IMR-90 (cell line): Measurements from ENCODE around the gene GALNT7. TPM values are rescaled to one million over a fixed set of nuclear protein-coding genes. Genes with fewer than 3 reads are reported as not detected.
A peak's percentile ranks its signal among the peaks of the same experiment; 100 is the strongest.

Experiments used
- ATAC-seq: fragments of 200-7000 bp; cut with Tn5 transposase; 2 replicates; pipeline ENCODE4 v1.9.1; 2020; ENCODE audit warnings: low read depth, mild to moderate bottlenecking, moderate library complexity
- BruUV-seq: library from RNA; stranded (reverse); fragments of 400-500 nt; replicated peaks from 2 replicates; lab custom pipeline; 2021; lab: Mats Ljungman, UMichigan
- CTCF ChIA-PET: fragments of 300-600 bp; formaldehyde crosslinking; extraction: SDS; loops from one replicate; lab custom pipeline; 2021; ENCODE audit warnings: antibody characterized with exemption; lab: Yijun Ruan, JAX
- POLR2A ChIA-PET: fragments of 300-600 bp; sonication (Branson Sonifier 250); formaldehyde crosslinking; loops from one replicate; lab custom pipeline; 2022; ENCODE audit warnings: antibody characterized with exemption; ENCODE audit not compliant: unreplicated experiment; lab: Charles Lee
- DNase-seq: peaks from one replicate; pipeline ENCODE4 v3.0.0; 2013
- H2AFZ ChIP-seq: replicated peaks from 2 replicates; pipeline ENCODE3; 2013; ENCODE audit warnings: low read length, mild to moderate bottlenecking; ENCODE audit not compliant: poor library complexity
- H2AK5ac ChIP-seq: 2 replicates; pipeline ENCODE4 v1.6.1; 2013; ENCODE audit warnings: low read depth, low read length, inconsistent platforms
- H2AK9ac ChIP-seq: replicated peaks from 2 replicates; pipeline ENCODE3; 2013; ENCODE audit warnings: mild to moderate bottlenecking, low read depth, low read length, moderate library complexity; ENCODE audit not compliant: poor library complexity
- H2BK120ac ChIP-seq: 2 replicates; pipeline ENCODE4 v1.6.1; 2013; ENCODE audit warnings: low read depth, low read length, inconsistent platforms
- H2BK15ac ChIP-seq: 3 replicates; pipeline ENCODE4 v1.6.1; 2013; ENCODE audit warnings: low read depth, low read length, inconsistent platforms
- H2BK20ac ChIP-seq: 2 replicates; pipeline ENCODE4 v1.6.1; 2013; ENCODE audit warnings: low read depth, mild to moderate bottlenecking, inconsistent platforms, low read length, moderate library complexity
- H2BK5ac ChIP-seq: 2 replicates; pipeline ENCODE4 v1.6.1; 2013; ENCODE audit warnings: mild to moderate bottlenecking, low read depth, low read length, inconsistent platforms; ENCODE audit not compliant: poor library complexity, severe bottlenecking
- H3K14ac ChIP-seq: replicated peaks from 2 replicates; pipeline ENCODE4 v1.6.1; 2013; ENCODE audit warnings: low read depth, low read length, inconsistent platforms
- H3K18ac ChIP-seq: 2 replicates; pipeline ENCODE4 v1.6.1; 2013; ENCODE audit warnings: low read depth, low read length, control low read depth
- H3K23ac ChIP-seq: 2 replicates; pipeline ENCODE4 v1.6.1; 2013; ENCODE audit warnings: low read depth, low read length, inconsistent platforms
- H3K27ac ChIP-seq: 2 replicates; pipeline ENCODE4 v1.5.1; 2013; ENCODE audit warnings: mild to moderate bottlenecking, control low read depth, low read length; ENCODE audit not compliant: insufficient read depth
- H3K27me3 ChIP-seq: 2 replicates; pipeline ENCODE4 v1.6.1; 2013; ENCODE audit warnings: low read length; ENCODE audit not compliant: control insufficient read depth, insufficient read depth
- H3K36me3 ChIP-seq: 2 replicates; pipeline ENCODE4 v1.6.1; 2013; ENCODE audit warnings: low read length, mixed read lengths; ENCODE audit not compliant: control insufficient read depth, insufficient read depth
- H3K4ac ChIP-seq: 2 replicates; pipeline ENCODE4 v1.6.1; 2013; ENCODE audit warnings: low read depth, low read length, inconsistent platforms
- H3K4me1 ChIP-seq: 2 replicates; pipeline ENCODE4 v1.6.1; 2013; ENCODE audit warnings: low read length, mixed read lengths; ENCODE audit not compliant: control insufficient read depth, insufficient read depth
- H3K4me2 ChIP-seq: 2 replicates; pipeline ENCODE4 v1.6.1; 2013; ENCODE audit warnings: low read depth, mild to moderate bottlenecking, control low read depth, low read length, moderate library complexity
- H3K4me3 ChIP-seq: 2 replicates; pipeline ENCODE4 v1.5.1; 2013; ENCODE audit warnings: low read depth, mild to moderate bottlenecking, control low read depth, low read length, moderate library complexity; ENCODE audit not compliant: insufficient read depth
- H3K56ac ChIP-seq: 2 replicates; pipeline ENCODE4 v1.6.1; 2013; ENCODE audit warnings: low read length, inconsistent platforms; ENCODE audit not compliant: insufficient read depth; ENCODE audit errors: extremely low read depth
- H3K79me1 ChIP-seq, 2 experiments: 2 replicates each; pipeline ENCODE4 v1.6.1; 2013; ENCODE audit warnings: low read length in 2 of 2, inconsistent platforms in 1 of 2, low read depth in 1 of 2
- H3K9ac ChIP-seq: 2 replicates; pipeline ENCODE4 v1.6.1; 2013; ENCODE audit warnings: low read depth, low read length, control low read depth
- H3K9me1 ChIP-seq: 2 replicates; pipeline ENCODE4 v1.6.1; 2013; ENCODE audit warnings: low read length, inconsistent platforms; ENCODE audit not compliant: insufficient read depth
- H3K9me3 ChIP-seq: 2 replicates; pipeline ENCODE4 v1.6.1; 2013; ENCODE audit warnings: low read length; ENCODE audit not compliant: control insufficient read depth, insufficient read depth
- H4K20me1 ChIP-seq: 2 replicates; pipeline ENCODE4 v1.6.1; 2013; ENCODE audit warnings: low read length, inconsistent platforms; ENCODE audit not compliant: insufficient read depth
- H4K5ac ChIP-seq: 2 replicates; pipeline ENCODE4 v1.6.1; 2013; ENCODE audit warnings: mild to moderate bottlenecking, low read depth, low read length, control low read depth
- H4K8ac ChIP-seq, 2 experiments: 2 replicates each; pipeline ENCODE4 v1.6.1; 2013; ENCODE audit warnings: low read depth in 2 of 2, low read length in 2 of 2, control low read depth in 1 of 2, inconsistent platforms in 1 of 2
- H4K91ac ChIP-seq: 2 replicates; pipeline ENCODE4 v1.6.1; 2013; ENCODE audit warnings: low read depth, low read length, inconsistent platforms; ENCODE audit not compliant: insufficient read depth
- MXI1 ChIP-seq: IDR thresholded peaks from 2 replicates; pipeline ENCODE4 v1.6.1; 2012; ENCODE audit warnings: low read depth, mild to moderate bottlenecking, low read length, moderate library complexity, borderline replicate concordance
- RFX5 ChIP-seq: IDR thresholded peaks from 2 replicates; pipeline ENCODE4 v1.8.0; 2012; ENCODE audit warnings: low read depth, mild to moderate bottlenecking, low read length, moderate library complexity
- WGBS, 2 experiments: methylation state at CpG; one replicate each; pipeline versions ENCODE4 v1.1.5 to v1.1.7; 2013; ENCODE audit warnings: missing lambda C conversion rate in 2 of 2; ENCODE audit not compliant: insufficient read length in 1 of 2; ENCODE audit errors: extremely low coverage in 2 of 2; 5-methylcytosine and 5-hydroxymethylcytosine counted together
- dilution Hi-C: fragments of 300-500 bp; cut with HindIII; formaldehyde crosslinking; loops from one replicate; pipeline ENCODE4 v1.14.3; 2018; ENCODE audit warnings: low sequenced_read_pairs; ENCODE audit not compliant: unreplicated experiment
- in situ Hi-C: fragments of 300-500 bp; cut with MboI; formaldehyde crosslinking; loops from 3 replicates; pipeline ENCODE4 v1.14.3; 2019; ENCODE audit warnings: low sequenced_read_pairs, inconsistent platforms, mixed read lengths
- intact Hi-C: fragments of 100-400 bp; cut with micrococcal nuclease; formaldehyde crosslinking; loops from 2 replicates; pipeline ENCODE4 v1.10.0; 2022
- polyA plus RNA-seq, 3 experiments: library from polyadenylated mRNA; depleted of rRNA; stranded (reverse); fragments of >200 nt; gene quantifications; 2 replicates each; pipeline ENCODE4 v1.2.3, GENCODE V29; 2012; ENCODE audit warnings: low replicate concordance in 1 of 3
- total RNA-seq: library from RNA; depleted of rRNA; stranded (reverse); fragments of >200 nt; gene quantifications from 2 replicates; pipeline ENCODE4 v1.2.3, GENCODE V29; 2012
- TF ChIP-seq, protein P1 (sequence below): fragments of 150-350 bp; IDR thresholded peaks from 2 replicates; pipeline ENCODE4 v1.6.1; 2016; ENCODE audit warnings: low read depth, mild to moderate bottlenecking, low read length, moderate library complexity, borderline replicate concordance

Gene GALNT7
- total and polyA plus RNA-seq, 2 of the 4 experiments (the other 2 are of a cell fraction): 19.1 to 31.2 TPM

DNA sequence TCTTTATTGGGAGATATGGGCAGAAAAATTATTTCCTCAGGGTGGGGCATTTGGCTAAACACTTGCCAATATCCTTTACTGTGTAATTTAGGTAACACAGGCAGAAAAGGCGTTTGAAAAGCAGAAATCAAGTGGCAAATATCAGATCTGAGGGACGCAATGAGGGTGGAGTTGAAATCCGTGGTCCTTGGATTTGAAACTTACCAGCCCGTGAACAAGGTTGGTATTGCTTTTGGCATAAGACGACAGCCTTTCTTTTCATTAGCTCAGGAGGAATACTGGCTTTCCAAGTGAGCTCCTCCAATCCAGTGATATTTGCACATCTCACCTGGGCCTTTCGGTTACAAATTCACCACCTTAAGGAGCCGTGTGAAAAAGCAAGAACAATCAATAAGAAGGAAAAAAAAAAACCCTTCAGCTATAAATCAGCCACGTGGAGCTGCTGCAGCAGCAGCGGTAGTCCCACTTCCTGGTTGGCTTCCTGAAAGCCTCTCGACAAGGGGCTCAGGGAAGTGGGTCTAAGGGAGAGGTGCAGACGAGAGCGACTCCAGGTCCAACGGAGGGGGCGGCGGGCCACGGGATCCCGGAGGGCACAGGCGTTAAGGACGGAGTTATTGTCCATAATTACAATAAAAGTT, 734 bp upstream of the GALNT7 start:
- in situ Hi-C loops (no loop called here), intact Hi-C loops (loop anchor here (1.0 to 5.0 kb wide), 2 partner anchors 47 to 156 kb away; no protein-coding TSS in a partner anchor), dilution Hi-C loops (no loop called here)
- CTCF ChIA-PET: interaction anchor here (1.0 kb wide), 1 partner anchor 10 kb away, joined by 4 read pairs; no protein-coding TSS in a partner anchor
- Histone ChIP-seq H2BK15ac (no peak overlapping the region), H3K27me3 (no peaks in the 10 kb centered on the region), H3K27ac (peak overlapping the region; percentile 78), H3K4me1 (peaks cover 2% of the 10 kb centered on the region; the same call in 1 of the 2 replicates), H3K9ac (peak overlapping the region; percentile 85), H3K4me3 (peak overlapping the region; percentile 84), H2AK5ac (peak overlapping the region; percentile 81), H4K20me1 (no peaks in the 10 kb centered on the region; the same call in 1 of the 2 replicates), H2BK120ac (peak overlapping the region; percentile 66), H3K56ac (peak overlapping the region; percentile 80), H3K4ac (peak overlapping the region; percentile 86), H2BK20ac (0 out of 2 replicates have a peak overlapping the region, but pooled peaks have one; percentile 33), H2BK5ac (peak overlapping the region; percentile 4), H3K9me1 (no peaks in the 10 kb centered on the region), H2AK9ac (peak overlapping the region; percentile 68), H3K79me1 (peaks cover 15 to 22% of the 10 kb centered on the region in 2 experiments; a peak in 3 of 4 replicates), H3K14ac (peak overlapping the region; percentile 86), H3K9me3 (no peaks in the 10 kb centered on the region), H4K8ac (peak overlapping the region; percentile 18 to 74), H3K36me3 (no peaks in the 10 kb centered on the region), H4K91ac (peak overlapping the region; percentile 1; the same call in 1 of the 2 replicates), H3K4me2 (peak overlapping the region; percentile 94), H2AFZ (peak overlapping the region; percentile 94), H4K5ac (peak overlapping the region; percentile 9), H3K18ac (peak overlapping the region; percentile 7), H3K23ac (peak overlapping the region; percentile 72)
- no TSS peak for BruUV-seq
- WGBS, 2 experiments: 21% methylated on average over 6 of the region's 19 CpGs; no CpG with 5 or more reads in 1 of the 2 experiments
- DNase-seq: peak; percentile 30
- POLR2A ChIA-PET: no interaction called here
- TF ChIP-seq, protein P1, sequence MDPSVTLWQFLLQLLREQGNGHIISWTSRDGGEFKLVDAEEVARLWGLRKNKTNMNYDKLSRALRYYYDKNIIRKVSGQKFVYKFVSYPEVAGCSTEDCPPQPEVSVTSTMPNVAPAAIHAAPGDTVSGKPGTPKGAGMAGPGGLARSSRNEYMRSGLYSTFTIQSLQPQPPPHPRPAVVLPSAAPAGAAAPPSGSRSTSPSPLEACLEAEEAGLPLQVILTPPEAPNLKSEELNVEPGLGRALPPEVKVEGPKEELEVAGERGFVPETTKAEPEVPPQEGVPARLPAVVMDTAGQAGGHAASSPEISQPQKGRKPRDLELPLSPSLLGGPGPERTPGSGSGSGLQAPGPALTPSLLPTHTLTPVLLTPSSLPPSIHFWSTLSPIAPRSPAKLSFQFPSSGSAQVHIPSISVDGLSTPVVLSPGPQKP: no peak
- TF ChIP-seq RFX5 (no peak), MXI1 (peak; percentile 74; the same call in 1 of the 2 replicates)
- no peak for ATAC-seq
